Thymus (tissue), 11 donors: ENCODE measurements around the gene TAAR8. TPM values are rescaled to one million over a fixed set of nuclear protein-coding genes. Genes with fewer than 3 reads are reported as not detected.
"Not testable (repeated sequence)": the region's sequence is repeated elsewhere in the genome, so short reads cannot be mapped to it uniquely, and the experiment has no call there.

Experiments
- DNase-seq, 9 donors: peaks; one replicate each; pipeline ENCODE4 v3.0.0-alpha.2; 2013; ENCODE audit warnings: low spot score in 9 of 9, low read depth in 6 of 9, missing footprints in 1 of 9
- H3K27ac ChIP-seq, 2 donors: one replicate each; pipeline ENCODE4 v1.5.1; 2013; ENCODE audit warnings: control low read depth in 1 of 2, low read depth in 1 of 2, low read length in 1 of 2, mild to moderate bottlenecking in 1 of 2, moderate library complexity in 1 of 2
- H3K27me3 ChIP-seq, 2 donors: one replicate each; pipeline ENCODE4 v1.5.1; 2013; ENCODE audit warnings: low read length in 1 of 2; ENCODE audit not compliant: control insufficient read depth in 2 of 2, insufficient read depth in 1 of 2
- H3K36me3 ChIP-seq, 2 donors: one replicate each; pipeline ENCODE4 v1.5.1; 2013; ENCODE audit warnings: low read length in 1 of 2, mild to moderate bottlenecking in 1 of 2, moderate library complexity in 1 of 2; ENCODE audit not compliant: control insufficient read depth in 2 of 2, insufficient read depth in 2 of 2
- H3K4me1 ChIP-seq, 2 donors: one replicate each; pipeline ENCODE4 v1.5.1; 2013; ENCODE audit warnings: low read length in 2 of 2; ENCODE audit not compliant: control insufficient read depth in 2 of 2, insufficient read depth in 2 of 2
- H3K4me3 ChIP-seq, 2 donors: one replicate each; pipeline ENCODE4 v1.5.1; 2013; ENCODE audit warnings: low read length in 2 of 2, control low read depth in 1 of 2, mild to moderate bottlenecking in 1 of 2
- H3K9me3 ChIP-seq, 2 donors: one replicate each; pipeline ENCODE4 v1.5.1; 2013; ENCODE audit warnings: low read length in 1 of 2, mild to moderate bottlenecking in 1 of 2; ENCODE audit not compliant: control insufficient read depth in 2 of 2, insufficient read depth in 1 of 2
- WGBS: extraction: QIAGEN DNeasy Blood & Tissue Kit; methylation state at CpG from one replicate; pipeline ENCODE4 v1.1.7; 2013; 5-methylcytosine and 5-hydroxymethylcytosine counted together
- polyA plus RNA-seq: library from polyadenylated mRNA; stranded (reverse); fragments of 200-250 nt; gene quantifications from one replicate; pipeline ENCODE4 v1.2.3, GENCODE V29; 2013
- total RNA-seq: library from RNA; stranded (reverse); fragments of 120-200 nt; gene quantifications from one replicate; pipeline ENCODE4 v1.2.4, GENCODE V29; 2013
- donor health status: healthy.

TAAR8 gene
- total and polyA plus RNA-seq, 2 donors, result not detected

- Histone ChIP-seq H3K4me3 (no peak overlapping the region), H3K4me1 (no peaks in the 10 kb centered on the region), H3K36me3 (no peaks in the 10 kb centered on the region), H3K9me3 (no peaks in the 10 kb centered on the region), H3K27me3 (no peaks in the 10 kb centered on the region), H3K27ac (no peak overlapping the region)
- DNase-seq, result peak; percentile 14 to 75 (median 45)
- 20% methylated on average over 9 of the region's 9 CpGs for WGBS
These were observed 22.0 kb upstream of the TAAR8 start for GRCh38 chr6:132530293-132530974.

GRCh38 chr6:132534546-132534945 lies 17.9 kb upstream of the TAAR8 start:
- H3K36me3 ChIP-seq, H3K4me1 ChIP-seq, H3K27ac ChIP-seq, DNase-seq, H3K4me3 ChIP-seq, H3K9me3 ChIP-seq, H3K27me3 ChIP-seq: not testable (repeated sequence)
- WGBS, result 87% methylated on average over 2 of the region's 2 CpGs

- 89% methylated on average over 3 of the region's 3 CpGs for WGBS
- Histone ChIP-seq H3K4me3 (no peak overlapping the region), H3K9me3 (no peaks in the 10 kb centered on the region), H3K27ac (no peak overlapping the region), H3K36me3 (no peaks in the 10 kb centered on the region), H3K27me3 (no peaks in the 10 kb centered on the region), H3K4me1 (no peaks in the 10 kb centered on the region)
- DNase-seq, result no peak
These were observed 15.3 kb upstream of the TAAR8 start for GRCh38 chr6:132537145-132537544.

GRCh38 chr6:132537977-132538376 lies 14.5 kb upstream of the TAAR8 start, which contains the start of gene TAAR9:
TAAR9 (plus strand) TSS chr6:132538277; CDS start chr6:132538290, 13 bp downstream.
- H3K4me1 ChIP-seq, result no peaks in the 10 kb centered on the region
- H3K27me3 ChIP-seq, result no peaks in the 10 kb centered on the region
- H3K9me3 ChIP-seq, result no peaks in the 10 kb centered on the region
- H3K36me3 ChIP-seq, result no peaks in the 10 kb centered on the region
- no peak within 1 kb of the TSS for H3K27ac ChIP-seq
- DNase-seq, result no peak
- 92% methylated on average over 4 of the region's 4 CpGs for WGBS
- no peak within 1 kb of the TSS for H3K4me3 ChIP-seq

- Histone ChIP-seq H3K27me3 (no peaks in the 10 kb centered on the region), H3K4me3 (no peak overlapping the region), H3K4me1 (no peaks in the 10 kb centered on the region), H3K36me3 (no peaks in the 10 kb centered on the region), H3K27ac (no peak overlapping the region), H3K9me3 (no peaks in the 10 kb centered on the region)
- no peak for DNase-seq
These were observed 7.6 kb upstream of the TAAR8 start for GRCh38 chr6:132544826-132545225.

GRCh38 chr6:132548746-132549463 lies 3.6 kb upstream of the TAAR8 start:
- no peaks in the 10 kb centered on the region for H3K36me3 ChIP-seq

GRCh38 chr6:132551214-132551613 lies 1.3 kb upstream of the TAAR8 start:
- H3K36me3 ChIP-seq, result no peaks in the 10 kb centered on the region
- H3K4me3 ChIP-seq, result no peak overlapping the region
- H3K4me1 ChIP-seq, result no peaks in the 10 kb centered on the region
- no peaks in the 10 kb centered on the region for H3K27me3 ChIP-seq
- no peak for DNase-seq
- no peaks in the 10 kb centered on the region for H3K9me3 ChIP-seq
- WGBS, result 95% methylated on average over 4 of the region's 4 CpGs
- H3K27ac ChIP-seq, result no peak overlapping the region

More at GRCh38 chr6:132548746-132549463, 3.6 kb upstream of the TAAR8 start:
- Histone ChIP-seq H3K4me3 (no peak overlapping the region), H3K27me3 (no peaks in the 10 kb centered on the region), H3K27ac (no peak overlapping the region), H3K4me1 (no peaks in the 10 kb centered on the region), H3K9me3 (no peaks in the 10 kb centered on the region)
- no peak for DNase-seq
- WGBS, result 95% methylated on average over 4 of the region's 4 CpGs

- DNase-seq, result not testable (repeated sequence)
- WGBS, result 85% methylated on average over 3 of the region's 3 CpGs
These were observed 7.6 kb downstream of the TAAR8 start for GRCh38 chr6:132560087-132560486.

GRCh38 chr6:132566404-132566803 lies 13.9 kb downstream of the TAAR8 start:
- H3K27me3 ChIP-seq, result peaks cover 0 to 3% of the 10 kb centered on the region in 2 donors
- 95% methylated on average over 6 of the region's 6 CpGs for WGBS
- no peak for DNase-seq

More at GRCh38 chr6:132560087-132560486, 7.6 kb downstream of the TAAR8 start:
- H3K9me3 ChIP-seq, H3K36me3 ChIP-seq, H3K4me3 ChIP-seq, H3K27ac ChIP-seq, H3K27me3 ChIP-seq, H3K4me1 ChIP-seq: not testable (repeated sequence)

More at GRCh38 chr6:132566404-132566803, 13.9 kb downstream of the TAAR8 start:
- H3K36me3 ChIP-seq, result no peaks in the 10 kb centered on the region
- H3K4me1 ChIP-seq, result no peaks in the 10 kb centered on the region
- H3K9me3 ChIP-seq, result no peaks in the 10 kb centered on the region
- no peak overlapping the region for H3K27ac ChIP-seq
- no peak overlapping the region for H3K4me3 ChIP-seq
